Transverse colon (tissue), 4 donors: Measurements from ENCODE around the gene TNFRSF4. TPM values are rescaled to one million over a fixed set of nuclear protein-coding genes. Genes with fewer than 3 reads are reported as not detected.

Experiments
- DNase-seq: peaks from one replicate; pipeline ENCODE4 v3.0.0-alpha.2; 2019
- H3K27ac ChIP-seq, 4 donors: fragments of 200-600 bp; sonication (generic); 2 replicates each; pipeline ENCODE4 v1.5.1; 2016 to 2018; ENCODE audit warnings: inconsistent platforms in 4 of 4
- H3K27me3 ChIP-seq: fragments of 200-600 bp; sonication (generic); 2 replicates; pipeline ENCODE4 v1.5.1; 2017; ENCODE audit warnings: inconsistent platforms
- H3K36me3 ChIP-seq, 4 donors: fragments of 200-600 bp; sonication (generic); 2 replicates each; pipeline ENCODE4 v1.5.1; 2017 to 2019; ENCODE audit warnings: inconsistent platforms in 4 of 4
- H3K4me1 ChIP-seq, 4 donors: fragments of 200-600 bp; sonication (generic); 2 replicates each; pipeline ENCODE4 v1.5.1; 2017 to 2020; ENCODE audit warnings: inconsistent platforms in 4 of 4
- H3K4me3 ChIP-seq, 4 donors: fragments of 200-600 bp; sonication (generic); 1 replicate in 1 of 4; 2 replicates in 3 of 4; pipeline versions ENCODE4 v1.5.1 to v1.6.1; 2017 to 2019; ENCODE audit warnings: inconsistent platforms in 4 of 4
- H3K9me3 ChIP-seq, 2 donors: fragments of 200-600 bp; sonication (generic); 2 replicates each; pipeline ENCODE4 v1.5.1; 2017 to 2019; ENCODE audit warnings: inconsistent platforms in 2 of 2
- EP300 ChIP-seq: sonication (generic); formaldehyde crosslinking; IDR thresholded peaks from one replicate; pipeline ENCODE4 v1.6.1; 2017; ENCODE audit warnings: antibody characterized with exemption, low read depth
- POLR2A ChIP-seq: fragments of 450-650 bp; IDR thresholded peaks from one replicate; pipeline ENCODE4 v1.6.1; 2016; ENCODE audit warnings: antibody characterized with exemption, mild to moderate bottlenecking, moderate library complexity
- POLR2AphosphoS5 ChIP-seq, 3 donors: sonication (generic); formaldehyde crosslinking; IDR thresholded peaks; one replicate each; pipeline ENCODE4 v1.6.1; 2016; ENCODE audit warnings: antibody characterized with exemption in 3 of 3
- WGBS, 2 donors: methylation state at CpG; one replicate each; pipeline ENCODE4 v1.1.5; 2018; ENCODE audit warnings: low coverage in 1 of 2; 5-methylcytosine and 5-hydroxymethylcytosine counted together
- in situ Hi-C, 4 donors: fragments of 200-750 bp; cut with MboI; loops; one replicate each; pipeline versions ENCODE4 v1.15.0 to v1.15.1; 2017; ENCODE audit warnings: low sequenced_read_pairs in 3 of 4, low pct_ligation_motif_present in 1 of 4, low pct_unique_long_range_greater_than_20kb in 1 of 4
- intact Hi-C: fragments of 100-400 bp; cut with DNase I; formaldehyde crosslinking; loops from one replicate; pipeline ENCODE4 v1.15.1; 2023; ENCODE audit warnings: low total_unique reads
- total RNA-seq, 4 donors: library from RNA; depleted of rRNA; stranded (reverse); fragments of >200 nt; gene quantifications; one replicate each; pipeline ENCODE4 v1.1.0, GENCODE V29; 2016
- TF ChIP-seq, protein P1 (sequence below), 5 experiments: fragments of 200-600 bp in 3 of 5; fragments of 450-650 bp in 2 of 5; sonication (generic) in 3 of 5; IDR thresholded peaks; 1 replicate in 2 of 5; 2 replicates in 3 of 5; pipeline ENCODE4 v1.5.1; 2016 to 2017; ENCODE audit warnings: antibody characterized with exemption in 5 of 5, inconsistent platforms in 3 of 5, mild to moderate bottlenecking in 2 of 5, moderate library complexity in 1 of 5

Gene TNFRSF4
- total RNA-seq, 4 donors from 2014 or later, result 0.55 to 4.8 TPM; not detected in 2

DNA sequence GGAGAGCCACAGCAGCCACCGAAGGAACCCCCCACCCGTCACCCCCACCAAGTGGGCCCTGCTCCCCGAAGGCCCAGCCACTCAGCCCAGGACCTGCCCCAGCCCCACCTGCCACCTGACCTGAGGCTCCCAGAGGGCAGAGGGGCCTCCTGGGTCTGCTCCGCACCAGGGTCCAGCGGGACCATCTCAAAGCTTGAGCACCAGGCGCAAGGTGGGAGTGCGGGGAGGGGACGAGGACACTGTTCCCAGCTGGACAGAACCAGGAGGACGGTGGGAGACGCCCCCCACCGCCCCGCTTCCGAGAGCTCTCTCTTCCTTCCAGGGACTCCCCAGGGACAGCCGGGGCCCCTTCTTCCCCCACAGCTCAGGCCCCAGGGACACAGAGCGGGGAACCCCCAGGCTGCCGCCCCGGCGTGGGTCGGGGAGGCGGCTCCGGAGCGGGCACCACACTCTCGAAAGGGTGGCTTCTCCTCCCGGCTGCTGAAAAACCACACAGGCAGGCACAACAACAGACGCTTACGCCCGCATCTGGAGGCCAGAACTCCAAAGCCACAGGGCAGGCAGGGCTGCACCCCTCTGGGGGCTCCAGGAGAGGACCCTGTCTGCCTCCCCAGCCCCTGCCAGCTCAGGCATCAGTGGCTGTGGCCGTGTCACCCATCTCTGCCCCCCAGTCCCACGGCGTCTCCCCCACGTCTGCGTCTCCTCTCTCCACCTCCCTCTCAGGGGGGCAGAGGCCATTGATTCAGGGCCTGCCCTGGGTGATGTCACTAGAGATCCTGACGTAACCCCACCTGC lies 42.2 kb downstream of the TNFRSF4 start:
- Histone ChIP-seq H3K27ac (no peak overlapping the region), H3K4me3 (no peak overlapping the region), H3K27me3 (peaks cover 54% of the 10 kb centered on the region), H3K4me1 (peaks cover 0 to 20% (median 5%) of the 10 kb centered on the region in 4 donors), H3K36me3 (no peaks in the 10 kb centered on the region), H3K9me3 (no peaks in the 10 kb centered on the region)
- intact Hi-C loops, result no loop called here
- TF ChIP-seq POLR2AphosphoS5 (IDR thresholded peaks at IDR 0.05) (no peak), POLR2A (no peak), EP300 (no peak)
- TF ChIP-seq, protein P1, sequence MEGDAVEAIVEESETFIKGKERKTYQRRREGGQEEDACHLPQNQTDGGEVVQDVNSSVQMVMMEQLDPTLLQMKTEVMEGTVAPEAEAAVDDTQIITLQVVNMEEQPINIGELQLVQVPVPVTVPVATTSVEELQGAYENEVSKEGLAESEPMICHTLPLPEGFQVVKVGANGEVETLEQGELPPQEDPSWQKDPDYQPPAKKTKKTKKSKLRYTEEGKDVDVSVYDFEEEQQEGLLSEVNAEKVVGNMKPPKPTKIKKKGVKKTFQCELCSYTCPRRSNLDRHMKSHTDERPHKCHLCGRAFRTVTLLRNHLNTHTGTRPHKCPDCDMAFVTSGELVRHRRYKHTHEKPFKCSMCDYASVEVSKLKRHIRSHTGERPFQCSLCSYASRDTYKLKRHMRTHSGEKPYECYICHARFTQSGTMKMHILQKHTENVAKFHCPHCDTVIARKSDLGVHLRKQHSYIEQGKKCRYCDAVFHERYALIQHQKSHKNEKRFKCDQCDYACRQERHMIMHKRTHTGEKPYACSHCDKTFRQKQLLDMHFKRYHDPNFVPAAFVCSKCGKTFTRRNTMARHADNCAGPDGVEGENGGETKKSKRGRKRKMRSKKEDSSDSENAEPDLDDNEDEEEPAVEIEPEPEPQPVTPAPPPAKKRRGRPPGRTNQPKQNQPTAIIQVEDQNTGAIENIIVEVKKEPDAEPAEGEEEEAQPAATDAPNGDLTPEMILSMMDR (IDR thresholded peaks at IDR 0.05), result no peak
- DNase-seq, result no peak
- in situ Hi-C loops, result no loop called here
- 50% methylated on average over 31 of the region's 33 CpGs; no CpG with 5 or more reads in 1 of the 2 donors for WGBS, 2 donors

DNA sequence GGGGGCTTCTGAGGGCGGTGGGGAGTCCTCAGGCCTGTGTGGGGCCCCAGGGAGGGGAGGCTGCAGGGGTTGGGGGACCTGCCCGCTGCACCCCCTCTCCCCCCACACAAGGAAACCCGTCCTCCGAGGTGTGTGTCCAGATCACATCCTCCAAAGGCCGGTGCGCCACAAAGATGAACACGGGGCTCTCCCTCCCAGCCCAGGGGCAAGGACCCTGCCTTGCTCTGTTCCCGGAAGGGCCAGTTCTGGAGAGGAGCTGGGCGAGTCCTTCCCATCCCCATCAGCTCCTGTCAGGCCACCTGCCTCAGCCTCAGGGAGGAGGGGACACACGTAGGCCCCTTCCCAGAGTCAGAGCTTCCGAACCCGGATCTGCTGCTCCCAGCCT lies 42.8 kb downstream of the TNFRSF4 start:
- DNase-seq, result no peak
- TF ChIP-seq, protein P1 (IDR thresholded peaks at IDR 0.05), result no peak
- TF ChIP-seq POLR2AphosphoS5 (IDR thresholded peaks at IDR 0.05) (no peak), EP300 (no peak), POLR2A (no peak)
- in situ Hi-C loops, result no loop called here
- intact Hi-C loops, result no loop called here
- Histone ChIP-seq H3K9me3 (no peaks in the 10 kb centered on the region), H3K36me3 (no peaks in the 10 kb centered on the region), H3K27me3 (peaks cover 53% of the 10 kb centered on the region), H3K4me3 (no peak overlapping the region), H3K27ac (peak overlapping the region in 1 of 4 donors; percentile 98), H3K4me1 (peaks cover 0 to 20% (median 8%) of the 10 kb centered on the region in 4 donors)
- WGBS, 2 donors, result 54% methylated on average over 12 of the region's 12 CpGs; no CpG with 5 or more reads in 1 of the 2 donors

DNA sequence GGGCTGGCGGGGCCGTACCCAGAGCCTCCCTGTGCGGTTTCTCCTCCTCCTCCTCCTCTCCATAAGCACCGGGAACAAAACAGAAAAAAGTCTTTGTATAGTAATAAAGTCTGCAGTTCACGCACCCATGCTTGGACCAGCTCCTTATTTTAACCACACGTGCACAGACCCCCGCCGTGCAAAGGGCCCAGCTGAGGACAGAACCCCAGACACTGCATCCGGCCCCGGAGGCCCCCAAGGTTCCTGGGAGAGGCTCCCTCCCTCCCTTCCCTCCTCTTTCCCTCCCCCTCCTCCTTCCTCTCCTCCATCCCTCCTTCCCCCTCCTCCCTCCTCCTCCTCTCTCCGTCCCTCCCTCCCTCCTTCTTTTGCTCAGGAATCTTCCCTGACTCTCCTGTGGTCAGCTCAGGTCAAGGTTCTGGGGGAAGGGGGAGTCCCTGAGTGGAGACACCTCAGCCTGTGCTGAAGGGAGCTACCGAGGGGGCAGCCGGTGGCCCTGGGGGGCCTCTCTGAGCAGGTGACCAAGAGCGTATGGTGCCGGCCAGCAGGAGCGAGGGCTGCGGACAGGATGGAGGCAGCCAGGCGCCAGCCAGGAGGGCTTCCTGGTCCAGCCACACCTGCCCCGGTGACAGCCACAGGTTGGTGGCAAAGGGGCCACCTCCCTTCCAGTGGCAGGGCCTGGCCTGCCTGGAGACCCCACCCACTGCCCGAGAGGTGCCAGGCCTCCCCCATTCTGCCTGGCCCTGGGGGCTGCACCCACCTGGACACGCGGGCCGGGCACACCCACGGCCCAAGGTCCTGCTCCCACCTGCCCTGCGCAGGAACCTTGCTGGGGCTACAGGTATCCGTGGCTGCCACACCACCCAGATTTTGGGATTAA lies 43.5 kb downstream of the TNFRSF4 start:
- intact Hi-C loops (no loop called here), in situ Hi-C loops (no loop called here)
- TF ChIP-seq, protein P1 (IDR thresholded peaks at IDR 0.05), result no peak
- TF ChIP-seq POLR2AphosphoS5 (IDR thresholded peaks at IDR 0.05) (no peak), EP300 (no peak), POLR2A (peak; percentile 19)
- WGBS, 2 donors, result 47% methylated on average over 26 of the region's 26 CpGs; no CpG with 5 or more reads in 1 of the 2 donors
- Histone ChIP-seq H3K9me3 (no peaks in the 10 kb centered on the region), H3K27ac (peak overlapping the region in 2 of 4 donors; percentile 6 to 98), H3K36me3 (no peaks in the 10 kb centered on the region), H3K4me1 (peaks cover 0 to 23% (median 10%) of the 10 kb centered on the region in 4 donors), H3K27me3 (peaks cover 53% of the 10 kb centered on the region), H3K4me3 (no peak overlapping the region)
- no peak for DNase-seq
